ENCODE data around the gene S100A5.
A peak's percentile ranks its signal among the peaks of the same experiment; 100 is the strongest.

S100A5 gene

GRCh38 chr1:153547560-153548551 lies 7.1 kb upstream of the S100A5 start:
- no peak for DNase-seq (ENCODE audit: low read depth, low spot score)

DNA sequence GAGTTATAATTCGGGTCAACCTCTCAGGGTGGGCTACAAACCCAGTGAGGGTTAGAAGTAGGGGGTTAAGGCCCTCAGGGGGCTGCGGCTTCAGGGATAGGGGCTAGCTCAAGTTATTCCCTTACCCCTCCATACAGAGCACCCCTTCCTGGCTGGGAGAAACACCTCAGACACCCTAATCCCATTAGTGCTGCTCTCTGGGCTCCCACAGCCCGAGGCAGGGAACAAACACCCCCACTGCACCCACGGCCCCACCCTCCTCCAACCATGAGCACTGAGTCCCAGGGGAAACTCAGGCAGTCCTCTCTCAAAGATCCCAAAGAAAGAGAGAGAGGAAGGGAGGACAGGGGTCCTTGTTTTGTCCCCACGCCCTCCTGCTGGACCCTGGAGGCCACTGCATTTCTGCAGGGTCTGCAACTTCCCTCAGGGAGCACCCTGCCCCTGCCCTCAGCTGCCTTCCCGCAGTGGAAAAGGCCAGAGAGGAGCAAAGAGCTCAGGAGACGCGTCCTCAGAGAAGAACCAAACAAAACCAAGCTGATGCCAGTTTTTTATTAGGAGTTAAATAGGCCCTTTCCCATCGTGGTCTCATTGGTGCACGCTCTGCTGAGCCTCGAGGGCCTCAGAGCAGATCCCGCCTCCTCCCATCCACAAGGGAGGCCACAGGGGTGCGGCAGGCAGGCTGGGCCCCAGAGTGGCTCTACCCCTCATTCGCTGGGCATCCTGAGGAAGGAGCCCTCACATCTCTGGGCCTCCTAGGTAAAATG lies 6.2 kb upstream of the S100A5 start:
- no peak for DNase-seq (ENCODE audit: low read depth, low spot score)

- DNase-seq (ENCODE audit: low read depth, low spot score): no peak
Measured at GRCh38 chr1:153546371-153546770, 5.6 kb upstream of the S100A5 start.

DNA sequence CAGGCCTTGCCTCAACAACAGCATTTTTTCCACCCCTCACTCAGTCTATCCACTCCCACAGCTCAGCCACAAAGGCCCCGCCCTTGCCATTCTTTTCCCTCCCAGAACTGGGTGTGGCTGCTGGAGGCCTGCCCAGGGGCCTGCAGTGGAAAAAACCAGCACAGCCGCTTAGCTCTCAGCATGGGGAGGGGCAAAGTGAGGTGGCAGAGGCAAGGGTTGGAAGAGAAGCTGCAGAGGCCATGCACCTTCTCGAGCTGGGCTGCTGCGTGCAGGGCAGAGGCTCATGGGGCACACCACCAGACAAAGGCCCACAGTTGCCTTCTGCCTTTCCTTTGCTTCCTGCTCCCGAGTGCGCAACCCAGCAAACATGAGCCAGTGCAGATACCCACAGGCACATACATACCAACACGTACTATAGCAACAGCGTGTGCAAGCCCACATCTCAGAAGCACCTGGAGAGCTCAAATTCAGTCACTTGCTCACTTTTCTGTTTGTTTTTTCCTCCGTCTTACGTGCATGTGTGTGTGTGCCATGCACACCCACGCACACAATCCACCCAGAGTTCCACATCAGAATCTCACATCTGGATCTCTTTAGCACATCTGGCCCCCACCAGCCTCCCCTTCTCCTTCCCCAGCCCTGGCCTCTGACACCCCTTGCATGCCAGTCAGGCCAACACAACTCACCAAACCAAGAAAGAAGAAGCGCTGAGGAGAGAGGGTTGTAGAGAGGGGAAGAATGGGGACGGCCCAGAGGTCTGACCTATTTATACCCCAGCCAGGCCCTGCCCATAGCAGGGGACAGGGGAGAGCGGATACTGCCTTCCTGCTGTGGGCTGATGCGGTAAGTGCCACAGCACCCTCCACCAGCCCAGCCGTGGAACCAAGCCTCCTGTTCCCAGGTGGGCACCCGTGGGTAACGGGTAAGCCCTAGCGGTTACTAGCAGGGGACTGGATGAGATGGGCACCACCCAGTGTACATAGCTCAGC lies 4.6 kb upstream of the S100A5 start, which contains the start of gene S100A4:
Gene S100A4 (minus strand): TSS at position 740 of the 989 bp plus-strand sequence. CDS start 1,012 bp downstream, outside the sequence.
- DNase-seq (ENCODE audit: low read depth, low spot score): peak; percentile 97

DNA sequence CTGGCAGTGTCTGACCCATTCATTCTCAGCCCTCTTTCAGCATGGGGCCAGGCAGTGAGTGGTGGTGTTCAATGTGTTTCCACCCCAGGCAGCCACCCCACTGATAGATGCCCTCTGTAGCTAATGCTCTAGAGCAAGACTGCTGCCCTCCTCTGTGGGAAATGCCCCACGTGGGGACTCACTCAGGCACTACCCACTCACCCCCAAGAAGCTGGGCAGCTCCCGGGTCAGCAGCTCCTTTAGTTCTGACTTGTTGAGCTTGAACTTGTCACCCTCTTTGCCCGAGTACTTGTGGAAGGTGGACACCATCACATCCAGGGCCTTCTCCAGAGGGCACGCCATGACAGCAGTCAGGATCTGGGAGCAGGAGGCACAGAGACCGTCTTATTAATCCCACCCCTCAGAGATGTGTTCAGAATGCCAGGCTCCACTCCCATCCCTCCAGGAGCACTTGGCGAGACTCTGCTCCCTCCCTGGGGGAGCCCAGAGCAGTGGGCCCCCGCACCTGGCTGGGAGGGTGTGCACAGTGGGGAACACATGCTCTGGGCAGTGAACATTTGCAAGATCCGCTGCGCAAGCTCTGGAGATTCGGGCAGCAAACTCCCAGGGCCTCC lies 3.8 kb upstream of the S100A5 start:
- DNase-seq (ENCODE audit: low read depth, low spot score): no peak

GRCh38 chr1:153543736-153544135 lies 3.0 kb upstream of the S100A5 start:
- no peak for DNase-seq (ENCODE audit: low read depth, low spot score)

GRCh38 chr1:153542956-153543711 lies 2.4 kb upstream of the S100A5 start:
- DNase-seq (ENCODE audit: low read depth, low spot score): peak; percentile 48

DNA sequence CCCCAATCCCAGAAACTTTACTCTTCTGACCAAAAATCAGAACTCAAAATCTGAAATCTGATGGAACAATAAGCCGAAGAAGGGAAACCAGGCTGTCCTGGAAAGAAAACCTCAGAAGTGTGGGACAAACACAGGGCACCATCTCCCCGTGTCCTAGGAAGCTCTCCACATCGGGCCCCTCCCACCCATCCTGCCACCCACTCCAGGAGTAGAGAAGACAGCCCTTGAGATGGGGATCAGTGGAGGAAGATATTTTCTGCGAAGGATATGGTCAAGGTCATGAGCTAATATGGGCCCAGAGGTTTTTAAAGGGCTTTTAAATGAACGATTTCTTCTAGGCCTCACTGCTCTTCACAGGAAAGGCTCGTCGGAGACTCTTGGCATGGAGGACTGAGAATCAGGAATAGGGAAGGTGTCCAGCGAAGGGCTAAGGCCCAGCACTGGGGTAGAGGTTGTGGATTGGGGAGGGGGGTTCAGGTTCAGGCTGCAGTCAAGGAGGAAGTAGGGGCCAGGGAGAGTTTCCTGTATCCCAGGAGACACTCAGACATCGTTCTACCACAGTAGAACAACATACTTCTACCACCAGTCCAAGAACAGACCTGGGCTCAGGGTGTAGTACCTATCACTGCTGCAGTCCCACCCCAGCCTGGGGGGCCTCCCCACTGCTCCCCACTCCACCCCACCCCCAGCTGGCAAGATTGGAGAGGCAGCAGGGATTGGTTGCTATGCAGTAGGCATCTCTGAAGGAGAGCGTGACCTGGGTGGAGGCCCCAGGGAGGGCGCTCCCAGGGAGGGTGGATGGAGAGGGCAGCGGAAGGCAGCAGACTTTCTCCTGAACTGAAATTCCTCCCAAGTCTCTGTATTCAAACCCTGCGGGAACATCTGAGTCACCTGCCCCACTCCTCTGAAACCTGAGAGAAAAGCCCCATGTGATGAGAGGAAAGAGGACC lies 1.2 kb upstream of the S100A5 start:
- no peak for DNase-seq (ENCODE audit: low read depth, low spot score)

GRCh38 chr1:153539395-153540093 lies 1.2 kb downstream of the S100A5 start:
- DNase-seq (ENCODE audit: low read depth, low spot score): no peak

GRCh38 chr1:153538315-153538821 lies 2.4 kb downstream of the S100A5 start:
- DNase-seq (ENCODE audit: low read depth, low spot score): no peak

DNA sequence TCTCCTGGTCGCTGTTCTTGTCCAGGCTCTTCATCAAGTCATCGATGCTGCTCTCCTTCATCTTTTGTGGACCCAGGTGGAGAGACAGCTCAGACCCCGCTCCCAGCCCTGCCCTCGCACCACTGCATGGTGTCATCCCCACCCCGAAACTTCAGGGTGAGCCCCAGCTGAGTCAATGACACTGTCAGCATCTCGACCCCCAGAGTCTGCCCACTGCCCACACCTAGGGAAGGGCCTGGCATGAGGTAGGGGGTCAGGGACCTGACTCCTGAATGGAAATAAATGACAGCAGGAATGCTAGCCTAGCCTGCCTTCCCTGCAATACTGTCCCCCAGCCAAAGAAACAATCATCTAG lies 3.4 kb downstream of the S100A5 start:
- no peak for DNase-seq (ENCODE audit: low read depth, low spot score)

GRCh38 chr1:153536671-153537375 lies 3.9 kb downstream of the S100A5 start:
- no peak for DNase-seq (ENCODE audit: low read depth, low spot score)

DNA sequence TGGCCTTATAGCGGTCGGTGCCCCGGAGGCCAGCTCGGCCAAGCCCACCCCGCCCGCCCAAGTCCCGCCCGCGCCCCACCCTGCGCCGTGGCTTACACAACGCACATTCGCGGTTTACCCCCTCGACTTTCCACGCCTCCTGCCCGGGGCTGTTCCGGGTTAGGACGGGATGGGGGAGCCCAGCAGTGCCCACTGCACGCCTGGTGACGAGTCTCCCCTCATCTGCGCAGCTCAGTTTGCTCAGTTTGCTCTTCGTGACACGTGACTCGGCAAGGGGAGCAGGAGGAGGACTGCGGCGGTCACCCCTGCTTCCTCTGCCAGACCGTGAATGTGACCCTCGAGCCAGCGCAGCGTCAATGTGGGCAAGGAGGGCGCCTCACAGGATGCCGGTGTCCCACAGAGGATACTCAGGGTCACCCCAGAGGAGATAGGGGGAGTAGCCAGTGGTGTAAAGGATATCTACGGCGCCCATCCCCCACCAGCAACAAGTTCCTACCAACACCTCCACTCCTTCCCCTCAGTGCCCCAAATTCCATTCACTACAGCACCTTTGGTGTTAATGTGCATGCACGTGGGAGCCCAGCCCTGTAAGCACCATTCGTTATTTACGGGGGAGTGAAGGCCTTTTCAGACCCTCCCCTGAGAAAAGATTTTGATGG lies 4.6 kb downstream of the S100A5 start:
- DNase-seq (ENCODE audit: low read depth, low spot score): peak; percentile 90

- no peak for DNase-seq (ENCODE audit: low read depth, low spot score)
Measured at GRCh38 chr1:153535242-153536011, 5.3 kb downstream of the S100A5 start, which contains the start of gene S100A6. Gene S100A6, minus strand, starts transcription at chr1:153535991. Its CDS starts 652 bp downstream, at chr1:153535339.

- no peak for DNase-seq (ENCODE audit: low read depth, low spot score)
Measured at GRCh38 chr1:153534925-153535241, 5.9 kb downstream of the S100A5 start.

DNA sequence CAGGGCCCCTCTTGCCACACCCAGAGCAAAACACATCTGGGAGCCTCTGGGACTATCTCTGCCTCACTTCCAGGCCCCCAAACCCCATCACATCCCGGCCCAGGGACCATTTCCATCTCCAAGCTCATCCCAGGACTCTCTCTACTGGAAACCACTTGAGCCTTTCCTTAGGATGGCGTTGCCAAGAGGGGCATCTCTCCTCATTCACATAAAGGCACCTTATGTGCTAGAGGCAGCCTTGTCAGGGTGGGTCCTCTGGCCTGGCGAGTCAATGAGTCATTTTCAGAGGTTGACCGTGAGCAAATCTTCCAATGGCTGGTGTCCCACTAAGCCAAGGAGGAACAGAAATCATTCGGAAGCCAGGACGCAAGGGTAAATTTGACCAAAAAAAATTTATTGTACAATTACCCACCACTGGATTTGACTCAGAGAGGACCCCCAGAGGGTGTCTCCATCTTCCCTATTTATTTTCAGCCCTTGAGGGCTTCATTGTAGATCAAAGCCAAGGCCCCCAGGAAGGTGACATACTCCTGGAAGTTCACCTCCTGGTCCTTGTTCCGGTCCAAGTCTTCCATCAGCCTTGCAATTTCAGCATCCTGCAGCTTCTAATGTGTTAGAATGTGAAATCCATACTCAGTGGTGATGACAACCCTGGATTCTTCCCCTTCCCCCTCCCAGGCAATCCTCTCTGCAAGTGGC lies 6.4 kb downstream of the S100A5 start:
- DNase-seq (ENCODE audit: low read depth, low spot score): no peak
